ENCODE measurements around the gene ELOVL1. TPM values are rescaled to one million over a fixed set of nuclear protein-coding genes. Genes with fewer than 3 reads are reported as not detected.

The ELOVL1 gene
- total and polyA plus RNA-seq, 2 of the 13 experiments (the other 11 are each of a cell fraction or from before 2014, with no cell fraction given), result 55.2 to 77.4 TPM

DNA sequence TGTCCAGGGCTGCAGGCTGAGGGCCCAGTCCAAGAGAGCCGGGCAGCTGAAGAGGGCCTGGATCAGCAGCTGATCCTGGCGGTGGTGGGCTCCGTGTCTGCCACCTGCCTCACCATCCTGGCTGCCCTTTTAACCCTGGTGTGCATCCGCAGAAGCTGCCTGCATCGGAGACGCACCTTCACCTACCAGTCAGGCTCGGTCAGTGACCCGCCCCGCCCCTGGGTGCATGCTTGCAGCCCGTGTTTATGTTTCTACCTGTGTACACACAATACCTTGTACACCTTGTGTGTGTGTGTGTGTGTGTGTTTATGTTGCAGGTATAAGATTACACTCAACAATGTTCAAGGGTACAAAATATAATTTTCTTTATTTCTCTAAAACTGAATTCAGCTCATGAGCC is 54.0 kb downstream of the ELOVL1 start (continued):
- TF ChIP-seq CBFB (CRISPR knock-in tag; IDR thresholded peaks at IDR 0.05) (no peak), SALL1 (CRISPR knock-in tag; IDR thresholded peaks at IDR 0.05) (peak; percentile 64; the same call in 1 of the 2 replicates), SUZ12 (IDR thresholded peaks at IDR 0.05; ENCODE audit: low read depth, low read length) (no peak), NONO (IDR thresholded peaks at IDR 0.05) (no peak), NONO (CRISPR knock-in tag; conservative IDR thresholded peaks at IDR 0.05) (peak; percentile 55; the same call in 1 of the 2 replicates), ZNF235 (CRISPR knock-in tag; IDR thresholded peaks at IDR 0.05; ENCODE audit: borderline replicate concordance) (no peak), MYC (CRISPR knock-in tag; IDR thresholded peaks at IDR 0.05; ENCODE audit: borderline replicate concordance) (no peak), ZNF446 (CRISPR knock-in tag; IDR thresholded peaks at IDR 0.05) (no peak), NFE2L1 (CRISPR knock-in tag; IDR thresholded peaks at IDR 0.05; ENCODE audit: borderline replicate concordance) (no peak), FOSL2 (CRISPR knock-in tag; IDR thresholded peaks at IDR 0.05) (no peak), HHEX (CRISPR knock-in tag; IDR thresholded peaks at IDR 0.05) (peak; percentile 61; the same call in 1 of the 2 replicates), ZSCAN9 (CRISPR knock-in tag; IDR thresholded peaks at IDR 0.05; ENCODE audit: borderline replicate concordance) (no peak), KLF15 (CRISPR knock-in tag; IDR thresholded peaks at IDR 0.05; ENCODE audit: borderline replicate concordance) (no peak), POLR2AphosphoS5 (IDR thresholded peaks at IDR 0.05; ENCODE audit: low read depth, low read length) (no peak), KDM1A (CRISPR knock-in tag; IDR thresholded peaks at IDR 0.05) (no peak), ZNF569 (CRISPR knock-in tag; IDR thresholded peaks at IDR 0.05; ENCODE audit: borderline replicate concordance) (no peak), ZNF530 (CRISPR knock-in tag; IDR thresholded peaks at IDR 0.05; ENCODE audit: low read depth) (no peak)
- TF ChIP-seq, protein P1, sequence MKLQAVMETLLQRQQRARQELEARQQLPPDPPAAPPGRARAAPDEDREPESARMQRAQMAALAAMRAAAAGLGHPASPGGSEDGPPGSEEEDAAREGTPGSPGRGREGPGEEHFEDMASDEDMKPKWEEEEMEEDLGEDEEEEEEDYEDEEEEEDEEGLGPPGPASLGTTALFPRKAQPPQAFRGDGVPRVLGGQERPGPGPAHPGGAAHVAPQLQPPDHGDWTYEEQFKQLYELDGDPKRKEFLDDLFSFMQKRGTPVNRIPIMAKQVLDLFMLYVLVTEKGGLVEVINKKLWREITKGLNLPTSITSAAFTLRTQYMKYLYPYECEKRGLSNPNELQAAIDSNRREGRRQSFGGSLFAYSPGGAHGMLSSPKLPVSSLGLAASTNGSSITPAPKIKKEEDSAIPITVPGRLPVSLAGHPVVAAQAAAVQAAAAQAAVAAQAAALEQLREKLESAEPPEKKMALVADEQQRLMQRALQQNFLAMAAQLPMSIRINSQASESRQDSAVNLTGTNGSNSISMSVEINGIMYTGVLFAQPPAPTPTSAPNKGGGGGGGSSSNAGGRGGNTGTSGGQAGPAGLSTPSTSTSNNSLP (IDR thresholded peaks at IDR 0.05; ENCODE audit: low read depth, low read length), result no peak
- TF ChIP-seq, protein P2, sequence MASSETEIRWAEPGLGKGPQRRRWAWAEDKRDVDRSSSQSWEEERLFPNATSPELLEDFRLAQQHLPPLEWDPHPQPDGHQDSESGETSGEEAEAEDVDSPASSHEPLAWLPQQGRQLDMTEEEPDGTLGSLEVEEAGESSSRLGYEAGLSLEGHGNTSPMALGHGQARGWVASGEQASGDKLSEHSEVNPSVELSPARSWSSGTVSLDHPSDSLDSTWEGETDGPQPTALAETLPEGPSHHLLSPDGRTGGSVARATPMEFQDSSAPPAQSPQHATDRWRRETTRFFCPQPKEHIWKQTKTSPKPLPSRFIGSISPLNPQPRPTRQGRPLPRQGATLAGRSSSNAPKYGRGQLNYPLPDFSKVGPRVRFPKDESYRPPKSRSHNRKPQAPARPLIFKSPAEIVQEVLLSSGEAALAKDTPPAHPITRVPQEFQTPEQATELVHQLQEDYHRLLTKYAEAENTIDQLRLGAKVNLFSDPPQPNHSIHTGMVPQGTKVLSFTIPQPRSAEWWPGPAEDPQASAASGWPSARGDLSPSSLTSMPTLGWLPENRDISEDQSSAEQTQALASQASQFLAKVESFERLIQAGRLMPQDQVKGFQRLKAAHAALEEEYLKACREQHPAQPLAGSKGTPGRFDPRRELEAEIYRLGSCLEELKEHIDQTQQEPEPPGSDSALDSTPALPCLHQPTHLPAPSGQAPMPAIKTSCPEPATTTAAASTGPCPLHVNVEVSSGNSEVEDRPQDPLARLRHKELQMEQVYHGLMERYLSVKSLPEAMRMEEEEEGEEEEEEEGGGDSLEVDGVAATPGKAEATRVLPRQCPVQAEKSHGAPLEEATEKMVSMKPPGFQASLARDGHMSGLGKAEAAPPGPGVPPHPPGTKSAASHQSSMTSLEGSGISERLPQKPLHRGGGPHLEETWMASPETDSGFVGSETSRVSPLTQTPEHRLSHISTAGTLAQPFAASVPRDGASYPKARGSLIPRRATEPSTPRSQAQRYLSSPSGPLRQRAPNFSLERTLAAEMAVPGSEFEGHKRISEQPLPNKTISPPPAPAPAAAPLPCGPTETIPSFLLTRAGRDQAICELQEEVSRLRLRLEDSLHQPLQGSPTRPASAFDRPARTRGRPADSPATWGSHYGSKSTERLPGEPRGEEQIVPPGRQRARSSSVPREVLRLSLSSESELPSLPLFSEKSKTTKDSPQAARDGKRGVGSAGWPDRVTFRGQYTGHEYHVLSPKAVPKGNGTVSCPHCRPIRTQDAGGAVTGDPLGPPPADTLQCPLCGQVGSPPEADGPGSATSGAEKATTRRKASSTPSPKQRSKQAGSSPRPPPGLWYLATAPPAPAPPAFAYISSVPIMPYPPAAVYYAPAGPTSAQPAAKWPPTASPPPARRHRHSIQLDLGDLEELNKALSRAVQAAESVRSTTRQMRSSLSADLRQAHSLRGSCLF (CRISPR knock-in tag; IDR thresholded peaks at IDR 0.05; ENCODE audit: borderline replicate concordance), result no peak
- TF ChIP-seq, protein P3, sequence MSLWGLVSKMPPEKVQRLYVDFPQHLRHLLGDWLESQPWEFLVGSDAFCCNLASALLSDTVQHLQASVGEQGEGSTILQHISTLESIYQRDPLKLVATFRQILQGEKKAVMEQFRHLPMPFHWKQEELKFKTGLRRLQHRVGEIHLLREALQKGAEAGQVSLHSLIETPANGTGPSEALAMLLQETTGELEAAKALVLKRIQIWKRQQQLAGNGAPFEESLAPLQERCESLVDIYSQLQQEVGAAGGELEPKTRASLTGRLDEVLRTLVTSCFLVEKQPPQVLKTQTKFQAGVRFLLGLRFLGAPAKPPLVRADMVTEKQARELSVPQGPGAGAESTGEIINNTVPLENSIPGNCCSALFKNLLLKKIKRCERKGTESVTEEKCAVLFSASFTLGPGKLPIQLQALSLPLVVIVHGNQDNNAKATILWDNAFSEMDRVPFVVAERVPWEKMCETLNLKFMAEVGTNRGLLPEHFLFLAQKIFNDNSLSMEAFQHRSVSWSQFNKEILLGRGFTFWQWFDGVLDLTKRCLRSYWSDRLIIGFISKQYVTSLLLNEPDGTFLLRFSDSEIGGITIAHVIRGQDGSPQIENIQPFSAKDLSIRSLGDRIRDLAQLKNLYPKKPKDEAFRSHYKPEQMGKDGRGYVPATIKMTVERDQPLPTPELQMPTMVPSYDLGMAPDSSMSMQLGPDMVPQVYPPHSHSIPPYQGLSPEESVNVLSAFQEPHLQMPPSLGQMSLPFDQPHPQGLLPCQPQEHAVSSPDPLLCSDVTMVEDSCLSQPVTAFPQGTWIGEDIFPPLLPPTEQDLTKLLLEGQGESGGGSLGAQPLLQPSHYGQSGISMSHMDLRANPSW (CRISPR knock-in tag; IDR thresholded peaks at IDR 0.05; ENCODE audit: borderline replicate concordance), result no peak
- TF ChIP-seq, protein P4, sequence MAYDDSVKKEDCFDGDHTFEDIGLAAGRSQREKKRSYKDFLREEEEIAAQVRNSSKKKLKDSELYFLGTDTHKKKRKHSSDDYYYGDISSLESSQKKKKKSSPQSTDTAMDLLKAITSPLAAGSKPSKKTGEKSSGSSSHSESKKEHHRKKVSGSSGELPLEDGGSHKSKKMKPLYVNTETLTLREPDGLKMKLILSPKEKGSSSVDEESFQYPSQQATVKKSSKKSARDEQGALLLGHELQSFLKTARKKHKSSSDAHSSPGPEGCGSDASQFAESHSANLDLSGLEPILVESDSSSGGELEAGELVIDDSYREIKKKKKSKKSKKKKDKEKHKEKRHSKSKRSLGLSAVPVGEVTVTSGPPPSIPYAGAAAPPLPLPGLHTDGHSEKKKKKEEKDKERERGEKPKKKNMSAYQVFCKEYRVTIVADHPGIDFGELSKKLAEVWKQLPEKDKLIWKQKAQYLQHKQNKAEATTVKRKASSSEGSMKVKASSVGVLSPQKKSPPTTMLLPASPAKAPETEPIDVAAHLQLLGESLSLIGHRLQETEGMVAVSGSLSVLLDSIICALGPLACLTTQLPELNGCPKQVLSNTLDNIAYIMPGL (CRISPR knock-in tag; IDR thresholded peaks at IDR 0.05; ENCODE audit: borderline replicate concordance in 1 of 2, low read depth in 1 of 2), result no peak
